IgD-negative memory B cell (primary cell): Measurements from ENCODE around the gene IQSEC1. TPM values are rescaled to one million over a fixed set of nuclear protein-coding genes. Genes with fewer than 3 reads are reported as not detected.

ENCODE experiments used
- H3K27ac Mint-ChIP-seq, 3 donors: one replicate each; pipeline ENCODE4 v1.8.0; 2020 to 2022; ENCODE audit warnings: mild to moderate bottlenecking in 3 of 3, mixed read lengths in 3 of 3, moderate library complexity in 1 of 3
- H3K27me3 Mint-ChIP-seq: one replicate; pipeline ENCODE4 v1.8.0; 2021; ENCODE audit warnings: mixed read lengths
- H3K36me3 Mint-ChIP-seq: one replicate; pipeline ENCODE4 v1.8.0; 2020; ENCODE audit warnings: mild to moderate bottlenecking, mixed read lengths
- H3K4me1 Mint-ChIP-seq, 3 donors: one replicate each; pipeline ENCODE4 v1.8.0; 2020 to 2022; ENCODE audit warnings: mixed read lengths in 3 of 3, mild to moderate bottlenecking in 1 of 3
- H3K4me3 Mint-ChIP-seq, 4 donors: one replicate each; pipeline ENCODE4 v1.8.0; 2020 to 2022; ENCODE audit warnings: mild to moderate bottlenecking in 4 of 4, mixed read lengths in 4 of 4, moderate library complexity in 3 of 4
- H3K9me3 Mint-ChIP-seq, 3 donors: one replicate each; pipeline ENCODE4 v1.8.0; 2020 to 2021; ENCODE audit warnings: mixed read lengths in 3 of 3, mild to moderate bottlenecking in 1 of 3
- polyA plus RNA-seq: library from polyadenylated mRNA; unstranded; fragments of 300-500 nt; fragmentation: Illumina TruSeq; gene quantifications from one replicate; pipeline ENCODE4 v1.2.3, GENCODE V29; 2021

The IQSEC1 gene
- polyA plus RNA-seq, 1 donor from 2014 or later: 52.5 TPM

- peak overlapping the region in 2 of 4 donors; percentile 22 to 68 for H3K4me3 Mint-ChIP-seq
- H3K4me1 Mint-ChIP-seq: peaks cover 33 to 41% (median 38%) of the 10 kb centered on the region in 3 donors
- no peaks in the 10 kb centered on the region for H3K27me3 Mint-ChIP-seq
- peak overlapping the region in 2 of 3 donors; percentile 71 to 79 for H3K27ac Mint-ChIP-seq
- no peaks in the 10 kb centered on the region for H3K9me3 Mint-ChIP-seq
- H3K36me3 Mint-ChIP-seq: no peaks in the 10 kb centered on the region
Observed at GRCh38 chr3:12948371-12948770, 124.9 kb downstream of the IQSEC1 start.

- Mint-ChIP-seq H3K36me3 (no peaks in the 10 kb centered on the region), H3K9me3 (no peaks in the 10 kb centered on the region), H3K4me1 (peaks cover 33 to 39% (median 38%) of the 10 kb centered on the region in 3 donors), H3K27ac (peak overlapping the region in 2 of 3 donors; percentile 71 to 79), H3K27me3 (no peaks in the 10 kb centered on the region), H3K4me3 (no peak overlapping the region)
Observed at GRCh38 chr3:12947504-12948369, 125.5 kb downstream of the IQSEC1 start.

GRCh38 chr3:12946649-12947316, 126.4 kb downstream of the IQSEC1 start:
- Mint-ChIP-seq H3K4me1 (peaks cover 33 to 36% (median 36%) of the 10 kb centered on the region in 3 donors), H3K27me3 (no peaks in the 10 kb centered on the region), H3K27ac (no peak overlapping the region), H3K4me3 (no peak overlapping the region), H3K9me3 (no peaks in the 10 kb centered on the region), H3K36me3 (no peaks in the 10 kb centered on the region)

GRCh38 chr3:12946251-12946648, 127.0 kb downstream of the IQSEC1 start:
- no peaks in the 10 kb centered on the region for H3K36me3 Mint-ChIP-seq
- H3K4me3 Mint-ChIP-seq: no peak overlapping the region
- H3K9me3 Mint-ChIP-seq: no peaks in the 10 kb centered on the region
- peaks cover 27 to 32% (median 32%) of the 10 kb centered on the region in 3 donors for H3K4me1 Mint-ChIP-seq
- no peaks in the 10 kb centered on the region for H3K27me3 Mint-ChIP-seq
- H3K27ac Mint-ChIP-seq: peak overlapping the region in 1 of 3 donors; percentile 59

- Mint-ChIP-seq H3K27me3 (no peaks in the 10 kb centered on the region), H3K4me1 (peaks cover 23 to 29% (median 28%) of the 10 kb centered on the region in 3 donors), H3K27ac (peak overlapping the region in 2 of 3 donors; percentile 58 to 59), H3K9me3 (no peaks in the 10 kb centered on the region), H3K4me3 (peak overlapping the region in 1 of 4 donors; percentile 72), H3K36me3 (no peaks in the 10 kb centered on the region)
Observed at GRCh38 chr3:12944849-12945248, 128.4 kb downstream of the IQSEC1 start.

GRCh38 chr3:12944413-12944812, 128.8 kb downstream of the IQSEC1 start:
- no peak overlapping the region for H3K4me3 Mint-ChIP-seq
- no peaks in the 10 kb centered on the region for H3K27me3 Mint-ChIP-seq
- no peaks in the 10 kb centered on the region for H3K36me3 Mint-ChIP-seq
- H3K4me1 Mint-ChIP-seq: peaks cover 19 to 27% (median 26%) of the 10 kb centered on the region in 3 donors
- peak overlapping the region in 1 of 3 donors; percentile 58 for H3K27ac Mint-ChIP-seq
- H3K9me3 Mint-ChIP-seq: no peaks in the 10 kb centered on the region

GRCh38 chr3:12943124-12944021, 129.9 kb downstream of the IQSEC1 start:
- Mint-ChIP-seq H3K27ac (no peak overlapping the region), H3K4me1 (peaks cover 10 to 20% (median 17%) of the 10 kb centered on the region in 3 donors), H3K9me3 (no peaks in the 10 kb centered on the region), H3K27me3 (no peaks in the 10 kb centered on the region), H3K4me3 (no peak overlapping the region), H3K36me3 (no peaks in the 10 kb centered on the region)

GRCh38 chr3:12941495-12942023, 131.7 kb downstream of the IQSEC1 start:
- Mint-ChIP-seq H3K27me3 (no peaks in the 10 kb centered on the region), H3K36me3 (no peaks in the 10 kb centered on the region), H3K4me1 (peaks cover 6 to 11% (median 6%) of the 10 kb centered on the region in 3 donors), H3K27ac (peak overlapping the region in 1 of 3 donors; percentile 48), H3K4me3 (no peak overlapping the region), H3K9me3 (no peaks in the 10 kb centered on the region)

- Mint-ChIP-seq H3K27me3 (no peaks in the 10 kb centered on the region), H3K9me3 (no peaks in the 10 kb centered on the region), H3K36me3 (no peaks in the 10 kb centered on the region), H3K4me1 (peaks cover 0 to 6% (median 2%) of the 10 kb centered on the region in 3 donors), H3K4me3 (peak overlapping the region in 1 of 4 donors; percentile 49), H3K27ac (no peak overlapping the region)
Observed at GRCh38 chr3:12940854-12941253, 132.4 kb downstream of the IQSEC1 start.

GRCh38 chr3:12939137-12939536, 134.1 kb downstream of the IQSEC1 start:
- H3K4me3 Mint-ChIP-seq: peak overlapping the region in 2 of 4 donors; percentile 65 to 69
- H3K36me3 Mint-ChIP-seq: no peaks in the 10 kb centered on the region
- H3K4me1 Mint-ChIP-seq: peaks cover 0 to 2% (median 0%) of the 10 kb centered on the region in 3 donors
- H3K27ac Mint-ChIP-seq: peak overlapping the region in 1 of 3 donors; percentile 56
- H3K9me3 Mint-ChIP-seq: no peaks in the 10 kb centered on the region
- H3K27me3 Mint-ChIP-seq: no peaks in the 10 kb centered on the region

GRCh38 chr3:12938258-12938711, 134.9 kb downstream of the IQSEC1 start:
- peaks cover 0 to 2% (median 0%) of the 10 kb centered on the region in 3 donors for H3K4me1 Mint-ChIP-seq
- H3K27me3 Mint-ChIP-seq: no peaks in the 10 kb centered on the region
- no peak overlapping the region for H3K27ac Mint-ChIP-seq
- no peaks in the 10 kb centered on the region for H3K9me3 Mint-ChIP-seq
- no peaks in the 10 kb centered on the region for H3K36me3 Mint-ChIP-seq
- no peak overlapping the region for H3K4me3 Mint-ChIP-seq

GRCh38 chr3:12935861-12936830, 137.1 kb downstream of the IQSEC1 start:
- no peak overlapping the region for H3K4me3 Mint-ChIP-seq
- peak overlapping the region in 1 of 3 donors; percentile 42 for H3K27ac Mint-ChIP-seq
- no peaks in the 10 kb centered on the region for H3K36me3 Mint-ChIP-seq
- H3K27me3 Mint-ChIP-seq: no peaks in the 10 kb centered on the region
- peaks cover 0 to 2% (median 1%) of the 10 kb centered on the region in 3 donors for H3K4me1 Mint-ChIP-seq
- no peaks in the 10 kb centered on the region for H3K9me3 Mint-ChIP-seq
